Lower leg skin (tissue), 3 donors: ENCODE data around the gene GMEB1.

Experiments used
- POLR2A ChIP-seq, 2 donors: fragments of 450-650 bp; IDR thresholded peaks; one replicate each; pipeline ENCODE4 v1.6.1; 2016 to 2017; ENCODE audit warnings: antibody characterized with exemption in 2 of 2, mild to moderate bottlenecking in 1 of 2, moderate library complexity in 1 of 2
- TF ChIP-seq, protein P1 (sequence below), 3 donors: fragments of 450-650 bp; IDR thresholded peaks; one replicate each; pipeline ENCODE4 v1.5.1; 2016; ENCODE audit warnings: antibody characterized with exemption in 3 of 3, mild to moderate bottlenecking in 3 of 3, moderate library complexity in 2 of 3

DNA sequence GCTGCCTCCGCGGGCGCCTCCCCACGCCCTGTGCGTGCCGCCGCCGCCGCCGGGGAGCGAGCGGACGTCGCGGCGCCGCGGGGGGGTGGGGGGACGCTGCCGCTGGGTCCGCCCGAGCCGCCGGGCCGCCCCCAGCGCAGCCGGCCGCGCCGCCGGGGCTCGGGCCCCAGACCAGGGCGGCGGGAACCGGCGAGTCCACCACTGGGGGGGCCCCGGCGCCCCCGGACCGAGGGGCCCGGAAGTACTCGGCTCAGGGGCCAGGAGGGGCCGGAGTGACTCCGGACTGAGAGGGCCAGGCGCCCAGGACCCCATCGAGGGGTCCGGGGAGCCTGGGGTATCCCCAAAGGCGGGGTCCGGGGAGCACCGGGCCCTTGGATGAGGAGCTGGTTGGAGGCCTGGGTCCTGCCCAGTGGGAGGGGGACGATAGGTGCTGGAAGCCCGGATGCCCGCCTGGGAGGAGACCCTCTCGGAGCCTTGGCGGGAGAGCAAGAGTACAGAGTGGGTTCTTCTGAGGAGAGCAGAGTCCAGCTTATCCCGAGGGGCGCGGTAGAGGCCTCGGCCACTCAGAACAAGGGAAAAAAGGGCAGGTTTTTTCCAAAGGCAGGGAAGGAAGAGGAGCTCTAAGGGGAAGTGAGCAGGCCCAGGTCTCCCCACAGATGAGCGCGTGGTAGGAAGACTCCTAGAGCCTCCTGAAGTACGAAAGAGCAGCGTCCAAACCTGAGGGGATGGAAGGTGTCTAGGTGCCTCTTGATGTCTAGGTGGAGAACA, 556 bp downstream of the GMEB1 start:
- TF ChIP-seq, protein P1, sequence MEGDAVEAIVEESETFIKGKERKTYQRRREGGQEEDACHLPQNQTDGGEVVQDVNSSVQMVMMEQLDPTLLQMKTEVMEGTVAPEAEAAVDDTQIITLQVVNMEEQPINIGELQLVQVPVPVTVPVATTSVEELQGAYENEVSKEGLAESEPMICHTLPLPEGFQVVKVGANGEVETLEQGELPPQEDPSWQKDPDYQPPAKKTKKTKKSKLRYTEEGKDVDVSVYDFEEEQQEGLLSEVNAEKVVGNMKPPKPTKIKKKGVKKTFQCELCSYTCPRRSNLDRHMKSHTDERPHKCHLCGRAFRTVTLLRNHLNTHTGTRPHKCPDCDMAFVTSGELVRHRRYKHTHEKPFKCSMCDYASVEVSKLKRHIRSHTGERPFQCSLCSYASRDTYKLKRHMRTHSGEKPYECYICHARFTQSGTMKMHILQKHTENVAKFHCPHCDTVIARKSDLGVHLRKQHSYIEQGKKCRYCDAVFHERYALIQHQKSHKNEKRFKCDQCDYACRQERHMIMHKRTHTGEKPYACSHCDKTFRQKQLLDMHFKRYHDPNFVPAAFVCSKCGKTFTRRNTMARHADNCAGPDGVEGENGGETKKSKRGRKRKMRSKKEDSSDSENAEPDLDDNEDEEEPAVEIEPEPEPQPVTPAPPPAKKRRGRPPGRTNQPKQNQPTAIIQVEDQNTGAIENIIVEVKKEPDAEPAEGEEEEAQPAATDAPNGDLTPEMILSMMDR (IDR thresholded peaks at IDR 0.05) = no peak
- no peak for TF ChIP-seq POLR2A (IDR thresholded peaks at IDR 0.05)
